Measurements from ENCODE around the gene MAPK11. TPM values are rescaled to one million over a fixed set of nuclear protein-coding genes. Genes with fewer than 3 reads are reported as not detected.
A peak's percentile ranks its signal among the peaks of the same experiment; 100 is the strongest.

Gene MAPK11
- total and polyA plus RNA-seq, 9 donors, result 0.92 to 31.6 (median 12.0) TPM

DNA sequence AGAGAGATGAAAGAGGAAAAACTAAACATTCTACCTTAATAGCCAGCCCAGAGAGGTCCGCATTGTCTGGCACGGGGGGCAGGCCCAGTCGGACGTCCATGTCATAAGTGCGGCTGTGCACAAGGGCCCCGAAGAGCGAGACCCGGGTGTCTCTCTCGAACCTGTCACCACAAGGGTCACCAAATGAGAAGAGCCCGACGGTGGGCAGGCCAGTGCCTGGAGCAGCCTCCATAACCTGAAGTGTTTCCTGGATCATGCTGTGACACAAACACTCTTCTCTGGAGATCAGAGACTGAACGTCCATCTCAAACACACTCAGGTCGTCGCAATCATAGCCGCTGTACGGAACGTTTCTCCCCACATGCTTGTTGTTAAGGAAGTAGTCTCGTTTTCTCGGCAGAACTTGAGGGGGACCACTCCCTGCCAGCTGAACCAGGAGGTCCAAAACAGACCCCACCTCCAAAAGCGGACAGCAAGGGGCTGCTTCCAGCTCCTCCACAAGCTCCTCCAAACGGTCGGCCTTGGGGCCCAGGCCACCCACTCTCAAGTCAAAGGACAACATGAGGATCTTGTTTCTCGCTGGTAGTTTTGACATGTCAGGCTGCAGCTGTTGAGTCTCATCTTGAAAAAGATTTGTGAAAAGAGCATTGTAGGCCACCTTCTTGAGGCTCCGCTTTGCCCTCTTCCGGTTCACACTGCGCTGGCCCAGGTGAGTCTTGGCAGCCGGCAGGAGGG, 26.3 kb downstream of the MAPK11 start:
- Histone ChIP-seq H3K27ac (peak overlapping the region in 1 of 2 donors; percentile 82), H3K4me3 (peak overlapping the region; percentile 71), H3K36me3 (no peaks in the 10 kb centered on the region), H3K9me3 (no peaks in the 10 kb centered on the region), H3K27me3 (no peaks in the 10 kb centered on the region), H3K4me1 (ENCODE audit: insufficient read depth) (peaks cover 10% of the 10 kb centered on the region)
- intact Hi-C loops (cut with DNase I), result loop anchor here in 3 of 4 donors (5.0 to 10.0 kb wide), 3 partner anchors 98 to 281 kb away; partner anchors contain the start of genes LMF2 (in 1 of the 3), NCAPH2 (in 1 of the 3), PPP6R2 (in 1 of the 3) and SCO2 (in 1 of the 3)
- DNase-seq, result peak in 2 of 5 donors; percentile 35 to 43
- WGBS, 3 donors, result 2 to 11% (median 4%) methylated on average over 24 to 27 of the region's 27 CpGs
- TF ChIP-seq EP300 (IDR thresholded peaks at IDR 0.05) (no peak), POLR2A (IDR thresholded peaks at IDR 0.05) (no peak)
- TF ChIP-seq, protein P1, sequence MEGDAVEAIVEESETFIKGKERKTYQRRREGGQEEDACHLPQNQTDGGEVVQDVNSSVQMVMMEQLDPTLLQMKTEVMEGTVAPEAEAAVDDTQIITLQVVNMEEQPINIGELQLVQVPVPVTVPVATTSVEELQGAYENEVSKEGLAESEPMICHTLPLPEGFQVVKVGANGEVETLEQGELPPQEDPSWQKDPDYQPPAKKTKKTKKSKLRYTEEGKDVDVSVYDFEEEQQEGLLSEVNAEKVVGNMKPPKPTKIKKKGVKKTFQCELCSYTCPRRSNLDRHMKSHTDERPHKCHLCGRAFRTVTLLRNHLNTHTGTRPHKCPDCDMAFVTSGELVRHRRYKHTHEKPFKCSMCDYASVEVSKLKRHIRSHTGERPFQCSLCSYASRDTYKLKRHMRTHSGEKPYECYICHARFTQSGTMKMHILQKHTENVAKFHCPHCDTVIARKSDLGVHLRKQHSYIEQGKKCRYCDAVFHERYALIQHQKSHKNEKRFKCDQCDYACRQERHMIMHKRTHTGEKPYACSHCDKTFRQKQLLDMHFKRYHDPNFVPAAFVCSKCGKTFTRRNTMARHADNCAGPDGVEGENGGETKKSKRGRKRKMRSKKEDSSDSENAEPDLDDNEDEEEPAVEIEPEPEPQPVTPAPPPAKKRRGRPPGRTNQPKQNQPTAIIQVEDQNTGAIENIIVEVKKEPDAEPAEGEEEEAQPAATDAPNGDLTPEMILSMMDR (IDR thresholded peaks at IDR 0.05), result no peak

DNA sequence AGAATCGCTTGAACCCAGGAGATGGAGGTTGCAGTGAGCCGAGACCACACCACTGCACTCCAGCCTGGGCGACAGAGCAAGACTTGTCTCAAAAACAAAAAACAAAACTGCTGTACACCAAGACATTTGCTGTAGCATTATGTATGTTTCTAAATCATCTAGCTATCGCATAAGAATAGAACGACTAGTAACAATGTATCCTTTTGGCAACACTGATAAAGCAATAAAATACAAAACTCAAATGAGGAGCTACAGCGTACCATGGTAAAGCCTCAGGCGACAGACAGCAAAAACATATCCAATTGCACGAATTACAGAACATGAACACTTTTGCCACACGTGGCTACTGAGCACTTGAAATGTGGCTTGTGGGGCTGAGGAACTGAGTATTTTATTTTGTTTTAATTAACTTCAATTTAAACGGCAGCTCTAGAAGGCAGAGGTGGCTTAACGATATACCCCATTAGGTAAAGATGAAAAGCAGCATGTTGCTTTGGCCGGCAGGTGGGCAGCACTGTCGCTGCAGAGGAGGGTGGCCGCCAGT, 27.7 kb downstream of the MAPK11 start:
- Histone ChIP-seq H3K4me3 (peak overlapping the region; percentile 71), H3K9me3 (no peaks in the 10 kb centered on the region), H3K27ac (no peak overlapping the region), H3K36me3 (no peaks in the 10 kb centered on the region), H3K4me1 (ENCODE audit: insufficient read depth) (peaks cover 10% of the 10 kb centered on the region), H3K27me3 (no peaks in the 10 kb centered on the region)
- intact Hi-C loops (cut with DNase I), result loop anchor here in 3 of 4 donors (5.0 to 10.0 kb wide), 3 partner anchors 100 to 282 kb away; partner anchors contain the start of genes LMF2 (in 1 of the 3), NCAPH2 (in 1 of the 3), PPP6R2 (in 1 of the 3) and SCO2 (in 1 of the 3)
- TF ChIP-seq EP300 (IDR thresholded peaks at IDR 0.05) (no peak), POLR2A (IDR thresholded peaks at IDR 0.05) (no peak)
- 21 to 37% (median 27%) methylated on average over 14 of the region's 14 CpGs for whole genome bisulfite sequencing, 3 donors
- DNase-seq, result no peak

DNA sequence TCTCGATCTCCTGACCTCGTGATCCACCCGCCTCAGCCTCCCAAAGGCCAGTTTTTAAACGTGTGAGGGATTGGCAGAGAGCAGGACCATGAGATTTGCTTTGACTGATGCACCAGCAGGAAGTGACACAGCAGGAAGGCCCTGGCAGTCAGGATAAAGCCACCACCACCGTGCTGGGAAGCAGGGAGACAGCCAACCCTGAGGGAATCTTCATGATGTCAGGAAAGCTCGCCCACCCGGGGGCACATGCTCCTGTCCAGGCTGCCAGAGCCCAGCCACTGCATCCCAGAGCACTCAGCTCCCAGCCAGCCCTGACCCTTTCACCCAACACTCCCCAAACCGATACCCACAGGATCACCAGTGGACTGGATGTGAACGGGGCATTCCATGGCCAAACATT, 31.4 kb downstream of the MAPK11 start:
- TF ChIP-seq POLR2A (IDR thresholded peaks at IDR 0.05) (no peak), EP300 (IDR thresholded peaks at IDR 0.05) (no peak)
- TF ChIP-seq, protein P1 (IDR thresholded peaks at IDR 0.05), result no peak
- intact Hi-C loops (cut with DNase I), result no loop called here
- no peak for DNase-seq
- WGBS, 3 donors, result 81 to 85% (median 84%) methylated on average over 9 of the region's 9 CpGs
- no peak overlapping the region for H3K27ac ChIP-seq
- H3K36me3 ChIP-seq, result no peaks in the 10 kb centered on the region
- H3K4me1 ChIP-seq (ENCODE audit: insufficient read depth), result peaks cover 4% of the 10 kb centered on the region
- H3K9me3 ChIP-seq, result no peaks in the 10 kb centered on the region
- no peaks in the 10 kb centered on the region for H3K27me3 ChIP-seq
- no peak overlapping the region for H3K4me3 ChIP-seq

DNA sequence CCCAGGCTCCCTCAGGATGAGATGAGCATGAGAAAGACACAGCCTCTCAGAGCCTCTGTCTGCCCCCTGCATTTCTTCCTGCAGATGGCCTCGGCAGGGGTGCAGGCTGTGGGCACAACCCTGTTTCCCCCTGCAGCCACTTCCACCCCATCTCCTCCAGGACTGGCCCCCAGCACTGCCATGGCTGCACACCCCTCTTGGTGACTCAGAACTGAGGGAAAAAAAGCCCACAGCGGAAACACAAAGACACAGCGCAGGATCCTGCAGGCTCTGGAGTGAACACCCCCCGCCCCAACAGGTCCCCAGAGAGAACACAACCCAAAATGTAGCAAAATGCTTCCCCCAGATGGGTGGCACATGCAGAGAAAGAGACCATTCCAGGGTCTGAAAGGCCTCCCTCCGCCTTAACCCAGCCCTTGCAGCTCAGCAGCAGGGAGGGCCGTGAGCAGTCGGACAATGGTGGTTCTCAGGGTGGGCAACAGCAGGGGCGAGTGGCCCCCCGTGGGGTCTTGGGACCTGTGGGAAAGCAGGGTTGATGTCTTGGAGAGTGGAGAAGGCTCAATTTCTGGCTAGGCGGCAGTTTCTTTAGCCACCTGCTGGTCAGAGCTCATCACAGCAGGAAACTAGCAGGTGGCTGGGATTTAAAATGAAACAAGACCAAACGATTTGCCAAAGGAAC, 33.3 kb downstream of the MAPK11 start:
- no peak overlapping the region for H3K27ac ChIP-seq
- H3K4me3 ChIP-seq, result no peak overlapping the region
- 72 to 77% (median 75%) methylated on average over 10 to 11 of the region's 11 CpGs for WGBS, 3 donors
- H3K36me3 ChIP-seq, result no peaks in the 10 kb centered on the region
- no peak for DNase-seq
- H3K4me1 ChIP-seq (ENCODE audit: insufficient read depth), result peaks cover 3% of the 10 kb centered on the region
- no peaks in the 10 kb centered on the region for H3K27me3 ChIP-seq
- H3K9me3 ChIP-seq, result no peaks in the 10 kb centered on the region
- intact Hi-C loops (cut with DNase I), result no loop called here
- TF ChIP-seq, protein P1 (IDR thresholded peaks at IDR 0.05), result no peak
- TF ChIP-seq EP300 (IDR thresholded peaks at IDR 0.05) (no peak), POLR2A (IDR thresholded peaks at IDR 0.05) (no peak)

All from ovary (tissue), 9 donors.